Spinal cord (tissue), 10 donors: ENCODE data around the gene RAI14. TPM values are rescaled to one million over a fixed set of nuclear protein-coding genes. Genes with fewer than 3 reads are reported as not detected.

Experiments
- DNase-seq, 6 donors: peaks; one replicate each; pipeline versions ENCODE4 v3.0.0 to v3.0.0-alpha.2; 2013 to 2015; ENCODE audit warnings: low spot score in 6 of 6, low read depth in 4 of 6
- H3K27ac ChIP-seq: one replicate; pipeline ENCODE4 v1.5.1; 2013; ENCODE audit warnings: low read depth, low read length, control low read depth
- H3K27me3 ChIP-seq: one replicate; pipeline ENCODE4 v1.6.1; 2013; ENCODE audit warnings: low read length; ENCODE audit not compliant: control insufficient read depth, insufficient read depth
- H3K36me3 ChIP-seq: one replicate; pipeline ENCODE4 v1.6.1; 2013; ENCODE audit warnings: low read length; ENCODE audit not compliant: control insufficient read depth, insufficient read depth
- H3K4me1 ChIP-seq: one replicate; pipeline ENCODE4 v1.6.1; 2013; ENCODE audit warnings: low read length; ENCODE audit not compliant: control insufficient read depth, insufficient read depth
- H3K4me3 ChIP-seq: one replicate; pipeline ENCODE4 v1.5.1; 2013; ENCODE audit warnings: low read depth, low read length, control low read depth
- H3K9me3 ChIP-seq: one replicate; pipeline ENCODE4 v1.6.1; 2013; ENCODE audit warnings: low read length; ENCODE audit not compliant: control insufficient read depth, insufficient read depth
- WGBS: methylation state at CpG from one replicate; pipeline ENCODE4 v1.1.5; 2013; ENCODE audit warnings: missing lambda C conversion rate; ENCODE audit not compliant: insufficient coverage; 5-methylcytosine and 5-hydroxymethylcytosine counted together
- polyA plus RNA-seq, 2 donors: library from polyadenylated mRNA; unstranded; fragments of 120-200 nt; gene quantifications; one replicate each; pipeline ENCODE4 v1.2.1, GENCODE V29; 2013; ENCODE audit not compliant: insufficient read length in 2 of 2
- total RNA-seq, 2 donors: library from RNA; depleted of rRNA in 1 of 2; stranded (reverse); fragments of 120-200 nt in 1 of 2; fragments of >200 nt in 1 of 2; gene quantifications; one replicate each; pipeline versions ENCODE4 v1.2.3 to v1.2.4, GENCODE V29; 2013 to 2014
- donor health status: healthy.

RAI14 gene
- total and polyA plus RNA-seq, 4 donors, result 17.3 to 48.8 (median 26.9) TPM

- H3K4me1 ChIP-seq, result no peaks in the 10 kb centered on the region
- H3K4me3 ChIP-seq, result no peak overlapping the region
- 89% methylated on average over 4 of the region's 6 CpGs for WGBS
These were observed 130.9 kb downstream of the RAI14 start for GRCh38 chr5:34787035-34787434.

GRCh38 chr5:34789021-34789531, 132.9 kb downstream of the RAI14 start:
- H3K4me1 ChIP-seq, result no peaks in the 10 kb centered on the region
- no peaks in the 10 kb centered on the region for H3K9me3 ChIP-seq
- H3K36me3 ChIP-seq, result no peaks in the 10 kb centered on the region
- H3K27me3 ChIP-seq, result no peaks in the 10 kb centered on the region
- H3K27ac ChIP-seq, result no peak overlapping the region
- no peak for DNase-seq
- no peak overlapping the region for H3K4me3 ChIP-seq
- 68% methylated on average over 2 of the region's 5 CpGs for WGBS

More at GRCh38 chr5:34787035-34787434, 130.9 kb downstream of the RAI14 start:
- DNase-seq, result no peak
- Histone ChIP-seq H3K36me3 (no peaks in the 10 kb centered on the region), H3K27ac (no peak overlapping the region), H3K9me3 (no peaks in the 10 kb centered on the region), H3K27me3 (no peaks in the 10 kb centered on the region)

GRCh38 chr5:34789639-34790038, 133.5 kb downstream of the RAI14 start:
- no peak for DNase-seq
- no peak overlapping the region for H3K4me3 ChIP-seq
- no peaks in the 10 kb centered on the region for H3K9me3 ChIP-seq
- no peak overlapping the region for H3K27ac ChIP-seq
- H3K36me3 ChIP-seq, result no peaks in the 10 kb centered on the region
- H3K27me3 ChIP-seq, result no peaks in the 10 kb centered on the region
- WGBS, result no CpG with 5 or more reads among the region's 2 CpGs
- H3K4me1 ChIP-seq, result no peaks in the 10 kb centered on the region

GRCh38 chr5:34790069-34790468, 133.9 kb downstream of the RAI14 start:
- H3K36me3 ChIP-seq, result no peaks in the 10 kb centered on the region
- no peaks in the 10 kb centered on the region for H3K27me3 ChIP-seq
- H3K27ac ChIP-seq, result no peak overlapping the region
- H3K9me3 ChIP-seq, result no peaks in the 10 kb centered on the region
- DNase-seq, result peak in 1 of 6 donors; percentile 31
- no peaks in the 10 kb centered on the region for H3K4me1 ChIP-seq
- no peak overlapping the region for H3K4me3 ChIP-seq
- no CpG with 5 or more reads among the region's 1 CpG for WGBS

GRCh38 chr5:34791761-34792244, 135.7 kb downstream of the RAI14 start:
- Histone ChIP-seq H3K27ac (no peak overlapping the region), H3K36me3 (no peaks in the 10 kb centered on the region), H3K4me3 (no peak overlapping the region), H3K9me3 (no peaks in the 10 kb centered on the region), H3K4me1 (no peaks in the 10 kb centered on the region), H3K27me3 (no peaks in the 10 kb centered on the region)
- 68% methylated on average over 3 of the region's 5 CpGs for WGBS
- DNase-seq, result no peak

GRCh38 chr5:34802834-34803563, 146.9 kb downstream of the RAI14 start:
- Histone ChIP-seq H3K27me3 (no peaks in the 10 kb centered on the region), H3K36me3 (peaks cover 3% of the 10 kb centered on the region)
- 90% methylated on average over 3 of the region's 9 CpGs for WGBS

GRCh38 chr5:34803974-34804732, 148.0 kb downstream of the RAI14 start:
- Histone ChIP-seq H3K4me3 (no peak overlapping the region), H3K36me3 (peaks cover 3% of the 10 kb centered on the region), H3K4me1 (no peaks in the 10 kb centered on the region), H3K27me3 (no peaks in the 10 kb centered on the region), H3K27ac (no peak overlapping the region), H3K9me3 (no peaks in the 10 kb centered on the region)
- no peak for DNase-seq
- 88% methylated on average over 1 of the region's 4 CpGs for whole genome bisulfite sequencing

More at GRCh38 chr5:34802834-34803563, 146.9 kb downstream of the RAI14 start:
- H3K27ac ChIP-seq, result no peak overlapping the region
- DNase-seq, result no peak
- H3K4me1 ChIP-seq, result no peaks in the 10 kb centered on the region
- no peaks in the 10 kb centered on the region for H3K9me3 ChIP-seq
- H3K4me3 ChIP-seq, result no peak overlapping the region

GRCh38 chr5:34804913-34805312, 148.8 kb downstream of the RAI14 start:
- no peaks in the 10 kb centered on the region for H3K27me3 ChIP-seq
- peaks cover 3% of the 10 kb centered on the region for H3K36me3 ChIP-seq
- no peak for DNase-seq
- H3K4me1 ChIP-seq, result no peaks in the 10 kb centered on the region
- H3K4me3 ChIP-seq, result no peak overlapping the region
- no peaks in the 10 kb centered on the region for H3K9me3 ChIP-seq
- no peak overlapping the region for H3K27ac ChIP-seq
- 100% methylated on average over 1 of the region's 5 CpGs for WGBS

GRCh38 chr5:34806532-34806931, 150.4 kb downstream of the RAI14 start:
- H3K27ac ChIP-seq, result no peak overlapping the region
- peaks cover 3% of the 10 kb centered on the region for H3K36me3 ChIP-seq
- no peaks in the 10 kb centered on the region for H3K9me3 ChIP-seq
- H3K27me3 ChIP-seq, result no peaks in the 10 kb centered on the region
- H3K4me1 ChIP-seq, result no peaks in the 10 kb centered on the region
- no peak overlapping the region for H3K4me3 ChIP-seq
- 95% methylated on average over 6 of the region's 6 CpGs for WGBS
- no peak for DNase-seq
